ENCODE results near the gene PPP1R26. TPM values are rescaled to one million over a fixed set of nuclear protein-coding genes. Genes with fewer than 3 reads are reported as not detected.

The PPP1R26 gene
- total and polyA plus RNA-seq, 9 of the 15 experiments (the other 6 are each of a cell fraction or from before 2014, with no cell fraction given), result 0.77 to 26.8 (median 9.3) TPM

GRCh38 chr9:135463140-135463539, 16.4 kb upstream of the PPP1R26 start:
- no TSS peak for BruUV-seq (replicated peaks)
- Histone ChIP-seq H3K27ac (ENCODE audit: extremely low read depth, low read depth, low read length) (peak overlapping the region; percentile 32; the same call in 1 of the 3 replicates), H3K27me3 (ENCODE audit: control insufficient read depth in 2 of 2, insufficient read depth in 2 of 2, low read length in 2 of 2) (no peaks in the 10 kb centered on the region), H3K79me2 (ENCODE audit: control insufficient read depth, insufficient read depth, low read length) (no peaks in the 10 kb centered on the region), H3K9ac (ENCODE audit: insufficient read depth in 1 of 2, low read depth in 2 of 2, low read length in 2 of 2) (peak overlapping the region in 1 of 2 experiments; percentile 8; a peak in 1 of 4 replicates), H4K20me1 (replicated peaks; ENCODE audit: control insufficient read depth, insufficient read depth, low read length) (no peaks in the 10 kb centered on the region), H3K9me3 (replicated peaks; ENCODE audit: control insufficient read depth, insufficient read depth, low read depth, low read length) (no peaks in the 10 kb centered on the region), H3K4me3 (no peak overlapping the region), H3K9me1 (ENCODE audit: control insufficient read depth, insufficient read depth, low read length) (peaks cover 4% of the 10 kb centered on the region), H3K36me3 (ENCODE audit: control insufficient read depth, insufficient read depth, low read length) (no peaks in the 10 kb centered on the region), H3K4me1 (replicated peaks in 1 of 2; ENCODE audit: control insufficient read depth in 2 of 2, insufficient read depth in 2 of 2, low read length in 2 of 2) (peaks cover 11 to 29% of the 10 kb centered on the region in 2 experiments; a peak in 4 of 5 replicates), H3K4me2 (ENCODE audit: insufficient read depth, low read length) (no peak overlapping the region), H2AFZ (ENCODE audit: low read depth, low read length) (no peak overlapping the region; the same call in 1 of the 2 replicates)
- ATAC-seq (peak; percentile 69), DNase-seq (ENCODE audit: extremely low read depth in 1 of 4, low spot score in 3 of 4) (peak; percentile 45 to 61 (median 54)), FAIRE-seq (peak; percentile 86)
- WGBS (ENCODE audit: insufficient coverage, low coverage, missing lambda C conversion rate), result 38% methylated on average over 3 of the region's 3 CpGs
- in situ Hi-C loops (cut with MboI), result no loop called here
- ChIA-PET POLR2A (interaction anchor here (0.7 to 1.7 kb wide), 5 partner anchors 9 to 1237 kb away, joined by 4 to 8 read pairs (median 5); no protein-coding TSS in a partner anchor), CTCF (ENCODE audit: low intra/inter-chr PET ratio) (no interaction called here)
- intact Hi-C loops (cut with micrococcal nuclease), result no loop called here
- no peak for TF ChIP-seq ILK (tag; IDR thresholded peaks at IDR 0.05; ENCODE audit: borderline replicate concordance, low read depth)
- TF ChIP-seq HNRNPH1 (optimal IDR thresholded peaks at IDR 0.05; ENCODE audit: low read depth, low read length), result no peak
- no peak for TF ChIP-seq NCOA1 (IDR thresholded peaks at IDR 0.05; ENCODE audit: low read depth)
- no peak for TF ChIP-seq CHD4 (IDR thresholded peaks at IDR 0.05; ENCODE audit: insufficient read depth, insufficient replicate concordance, low read depth, low read length, poor library complexity, severe bottlenecking)
- TF ChIP-seq HNRNPLL (IDR thresholded peaks at IDR 0.05; ENCODE audit: low read depth, low read length, poor library complexity, severe bottlenecking), result no peak
- no peak for TF ChIP-seq ZBTB40 (IDR thresholded peaks at IDR 0.05)
- TF ChIP-seq ZBTB40 (CRISPR knock-in tag; IDR thresholded peaks at IDR 0.05), result no peak
- TF ChIP-seq, protein P1, sequence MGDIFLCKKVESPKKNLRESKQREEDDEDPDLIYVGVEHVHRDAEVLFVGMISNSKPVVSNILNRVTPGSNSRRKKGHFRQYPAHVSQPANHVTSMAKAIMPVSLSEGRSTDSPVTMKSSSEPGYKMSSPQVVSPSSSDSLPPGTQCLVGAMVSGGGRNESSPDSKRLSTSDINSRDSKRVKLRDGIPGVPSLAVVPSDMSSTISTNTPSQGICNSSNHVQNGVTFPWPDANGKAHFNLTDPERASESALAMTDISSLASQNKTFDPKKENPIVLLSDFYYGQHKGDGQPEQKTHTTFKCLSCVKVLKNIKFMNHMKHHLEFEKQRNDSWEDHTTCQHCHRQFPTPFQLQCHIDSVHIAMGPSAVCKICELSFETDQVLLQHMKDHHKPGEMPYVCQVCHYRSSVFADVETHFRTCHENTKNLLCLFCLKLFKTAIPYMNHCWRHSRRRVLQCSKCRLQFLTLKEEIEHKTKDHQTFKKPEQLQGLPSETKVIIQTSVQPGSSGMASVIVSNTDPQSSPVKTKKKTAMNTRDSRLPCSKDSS (IDR thresholded peaks at IDR 0.05; ENCODE audit: low read depth, partially characterized antibody), result no peak
- TF ChIP-seq NELFE (IDR thresholded peaks at IDR 0.05; ENCODE audit: insufficient read depth, insufficient read length), result no peak
- peak; percentile 63; the same call in 1 of the 2 replicates for TF ChIP-seq SMARCA4 (IDR thresholded peaks at IDR 0.05)
- TF ChIP-seq ZKSCAN3 (CRISPR knock-in tag; IDR thresholded peaks at IDR 0.05), result no peak
- TF ChIP-seq KAT7 (CRISPR knock-in tag; IDR thresholded peaks at IDR 0.05; ENCODE audit: borderline replicate concordance), result no peak
- TF ChIP-seq CBFA2T2 (conservative IDR thresholded peaks at IDR 0.05), result 0 out of 2 replicates have a peak, but pooled peaks have one; percentile 11

Measured in K562 (cell line).